Esophagus squamous epithelium (tissue), 5 donors: ENCODE data around the gene ACAP3. TPM values are rescaled to one million over a fixed set of nuclear protein-coding genes. Genes with fewer than 3 reads are reported as not detected.
A peak's percentile ranks its signal among the peaks of the same experiment; 100 is the strongest.
"Not testable (repeated sequence)": the region's sequence is repeated elsewhere in the genome, so short reads cannot be mapped to it uniquely, and the experiment has no call there.

ENCODE experiments used
- DNase-seq: peaks from one replicate; lab custom pipeline; 2025; lab: John Stamatoyannopoulos, UW
- H3K27ac ChIP-seq, 4 donors: fragments of 200-600 bp; sonication (generic); one replicate each; pipeline ENCODE4 v1.5.1; 2016 to 2019; ENCODE audit warnings: mild to moderate bottlenecking in 1 of 4
- H3K27me3 ChIP-seq, 4 donors: fragments of 200-600 bp; sonication (generic); 1 replicate in 3 of 4; 2 replicates in 1 of 4; pipeline versions ENCODE4 v1.5.1 to v1.6.0; 2017 to 2021; ENCODE audit warnings: antibody characterized with exemption in 1 of 4
- H3K36me3 ChIP-seq, 3 donors: fragments of 200-600 bp; sonication (generic); one replicate each; pipeline ENCODE4 v1.5.1; 2016 to 2019
- H3K4me1 ChIP-seq, 3 donors: fragments of 200-600 bp; sonication (generic); one replicate each; pipeline ENCODE4 v1.5.1; 2017 to 2019
- H3K4me3 ChIP-seq, 4 donors: fragments of 200-600 bp; sonication (generic); 1 replicate in 3 of 4; 2 replicates in 1 of 4; pipeline ENCODE4 v1.5.1; 2016 to 2019; ENCODE audit warnings: mild to moderate bottlenecking in 2 of 4, moderate library complexity in 1 of 4
- H3K9me3 ChIP-seq, 3 donors: fragments of 200-600 bp; sonication (generic); one replicate each; pipeline ENCODE4 v1.5.1; 2016 to 2019
- CTCF ChIP-seq, 6 experiments: fragments of 450-650 bp in 4 of 6; fragments of 200-600 bp in 2 of 6; sonication (generic) in 2 of 6; IDR thresholded peaks; one replicate each; pipeline ENCODE4 v1.5.1; 2016 to 2019; ENCODE audit warnings: antibody characterized with exemption in 6 of 6, mild to moderate bottlenecking in 4 of 6, moderate library complexity in 4 of 6
- POLR2A ChIP-seq, 4 donors: fragments of 450-650 bp; IDR thresholded peaks; one replicate each; pipeline ENCODE4 v1.6.1; 2017; ENCODE audit warnings: antibody characterized with exemption in 4 of 4, mild to moderate bottlenecking in 4 of 4, moderate library complexity in 3 of 4
- WGBS, 2 donors: methylation state at CpG; one replicate each; pipeline ENCODE4 v1.1.5; 2018; 5-methylcytosine and 5-hydroxymethylcytosine counted together
- intact Hi-C: fragments of 100-400 bp; cut with DNase I; formaldehyde crosslinking; loops from one replicate; pipeline ENCODE4 v1.15.0; 2022
- total RNA-seq, 4 donors: library from RNA; depleted of rRNA; stranded (reverse); fragments of >200 nt; gene quantifications; one replicate each; pipeline ENCODE4 v1.1.0, GENCODE V29; 2016
- donor health status: DM: yes; HTN: yes; CAD: no.

Gene ACAP3
- total RNA-seq, 4 donors from 2014 or later, result 36.4 to 66.7 (median 56.9) TPM

DNA sequence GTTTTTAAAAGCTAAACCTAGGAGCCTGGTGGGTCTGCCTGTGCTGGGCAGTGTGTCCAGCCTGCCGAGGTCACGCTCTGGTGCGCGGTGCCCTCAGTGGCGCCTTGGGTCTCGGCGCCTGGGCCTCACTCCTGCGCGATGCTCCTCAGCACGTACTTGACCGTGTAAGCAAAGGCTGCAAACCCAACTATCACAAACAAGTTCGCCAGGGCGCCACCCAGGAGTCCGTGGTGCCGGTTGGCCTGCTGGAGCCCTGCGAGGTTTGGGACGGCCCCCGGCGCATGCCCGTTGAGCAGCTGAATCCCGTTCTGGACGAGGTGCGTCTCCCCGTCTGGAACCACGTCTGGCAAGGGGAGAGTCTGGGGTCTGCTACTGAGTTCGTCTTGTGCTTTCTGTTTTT lies 52.7 kb downstream of the ACAP3 start:
- DNase-seq, result no peak
- TF ChIP-seq CTCF (IDR thresholded peaks at IDR 0.05), result no peak
- TF ChIP-seq POLR2A (IDR thresholded peaks at IDR 0.05), result no peak
- H3K27ac ChIP-seq, result no peak overlapping the region
- WGBS, 2 donors, result 90 to 92% methylated on average over 5 to 9 of the region's 26 CpGs
- peaks cover 6 to 90% (median 19%) of the 10 kb centered on the region in 3 donors for H3K36me3 ChIP-seq
- H3K4me1 ChIP-seq, result peaks cover 13 to 36% (median 15%) of the 10 kb centered on the region in 3 donors
- no peak overlapping the region for H3K4me3 ChIP-seq
- H3K27me3 ChIP-seq, result no peaks in the 10 kb centered on the region
- intact Hi-C loops, result no loop called here
- no peaks in the 10 kb centered on the region for H3K9me3 ChIP-seq

DNA sequence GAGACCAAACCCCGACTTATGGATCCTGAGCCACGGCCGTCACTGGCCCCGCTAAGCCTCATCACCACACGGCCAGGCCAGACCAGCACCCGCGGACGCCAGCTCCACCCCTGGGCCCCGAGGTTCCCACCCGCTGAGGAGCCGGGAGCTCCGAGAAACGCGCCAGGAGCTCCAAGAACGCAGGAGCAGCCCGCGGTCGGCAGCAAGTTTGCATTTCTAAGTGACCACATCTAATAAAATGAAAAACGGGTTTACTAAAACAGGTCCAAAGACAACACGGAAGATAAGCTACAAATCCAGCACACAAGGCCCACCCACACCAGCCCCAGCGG lies 53.1 kb downstream of the ACAP3 start:
- no peak for DNase-seq
- H3K27me3 ChIP-seq, result no peaks in the 10 kb centered on the region
- intact Hi-C loops, result no loop called here
- peaks cover 6 to 85% (median 19%) of the 10 kb centered on the region in 3 donors for H3K36me3 ChIP-seq
- H3K27ac ChIP-seq, result no peak overlapping the region
- H3K4me1 ChIP-seq, result peaks cover 13 to 32% (median 15%) of the 10 kb centered on the region in 3 donors
- H3K9me3 ChIP-seq, result no peaks in the 10 kb centered on the region
- 81 to 82% methylated on average over 4 to 6 of the region's 21 CpGs for WGBS, 2 donors
- TF ChIP-seq POLR2A (IDR thresholded peaks at IDR 0.05) (no peak), CTCF (IDR thresholded peaks at IDR 0.05) (no peak)
- H3K4me3 ChIP-seq, result no peak overlapping the region

GRCh38 chr1:1253972-1254666 lies 53.6 kb downstream of the ACAP3 start:
- Histone ChIP-seq H3K4me1 (peaks cover 13 to 27% (median 15%) of the 10 kb centered on the region in 3 donors), H3K4me3 (no peak overlapping the region), H3K27me3 (no peaks in the 10 kb centered on the region), H3K27ac (no peak overlapping the region), H3K9me3 (no peaks in the 10 kb centered on the region), H3K36me3 (peaks cover 5 to 80% (median 19%) of the 10 kb centered on the region in 3 donors)
- intact Hi-C loops, result no loop called here
- TF ChIP-seq POLR2A (IDR thresholded peaks at IDR 0.05) (no peak), CTCF (IDR thresholded peaks at IDR 0.05) (no peak)
- WGBS, 2 donors, result 92 to 97% methylated on average over 27 to 36 of the region's 50 CpGs
- no peak for DNase-seq

DNA sequence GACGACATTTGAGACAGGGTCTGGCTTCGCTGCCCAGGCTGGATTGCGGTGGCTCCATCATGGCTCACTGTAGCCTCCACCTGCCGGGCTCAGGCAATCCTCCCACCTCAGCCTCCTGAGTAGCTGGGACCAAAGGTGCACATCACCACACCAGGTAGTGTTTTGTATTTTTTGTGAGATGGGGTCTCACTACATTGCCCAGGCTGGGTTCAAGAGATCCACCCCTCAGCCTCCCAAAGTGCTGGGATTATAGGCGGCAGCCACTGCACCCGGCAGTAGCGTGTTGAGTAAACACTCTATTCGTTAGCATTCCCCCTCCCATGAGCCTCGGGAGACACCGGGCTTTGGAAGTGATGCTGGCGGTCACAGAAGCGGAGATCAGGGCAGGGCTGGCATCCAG lies 54.4 kb downstream of the ACAP3 start:
- DNase-seq, result no peak
- Histone ChIP-seq H3K36me3 (peaks cover 0 to 72% (median 19%) of the 10 kb centered on the region in 3 donors), H3K9me3 (no peaks in the 10 kb centered on the region), H3K27me3 (no peaks in the 10 kb centered on the region), H3K27ac (no peak overlapping the region), H3K4me3 (no peak overlapping the region), H3K4me1 (peaks cover 6 to 19% (median 8%) of the 10 kb centered on the region in 3 donors)
- WGBS, 2 donors, result 84 to 87% methylated on average over 6 to 11 of the region's 12 CpGs
- TF ChIP-seq POLR2A (IDR thresholded peaks at IDR 0.05) (no peak), CTCF (IDR thresholded peaks at IDR 0.05) (no peak)
- intact Hi-C loops, result no loop called here

DNA sequence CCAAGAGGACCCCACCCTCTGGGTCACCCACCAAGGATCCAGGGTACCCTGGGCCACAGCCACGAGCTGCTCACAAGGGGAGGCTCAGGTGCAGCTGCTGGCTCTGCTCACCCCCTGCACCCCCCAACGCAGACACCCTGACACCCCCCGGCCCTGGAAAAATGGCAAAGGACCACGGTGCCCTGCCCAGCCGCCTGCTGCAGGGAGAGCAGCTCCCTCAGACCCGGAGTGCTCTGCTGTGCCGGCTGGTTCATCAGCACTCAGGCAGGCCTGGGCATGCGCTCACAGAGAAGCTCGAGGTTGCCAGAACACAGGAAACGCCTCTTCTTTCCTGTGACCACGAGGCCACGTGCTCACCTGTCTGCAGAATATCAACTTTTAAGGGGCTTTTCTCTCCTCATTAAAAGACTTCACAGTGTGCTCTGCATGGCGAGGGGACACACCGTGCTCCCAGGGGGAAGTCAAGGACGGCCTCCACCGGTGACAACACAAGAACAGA lies 56.9 kb downstream of the ACAP3 start:
- H3K27me3 ChIP-seq, result peaks cover 0 to 25% (median 7%) of the 10 kb centered on the region in 4 donors
- peak overlapping the region in 2 of 4 donors; percentile 27 to 34 for H3K27ac ChIP-seq
- H3K4me3 ChIP-seq, result no peak overlapping the region
- H3K9me3 ChIP-seq, result no peaks in the 10 kb centered on the region
- H3K4me1 ChIP-seq, result peaks cover 8 to 29% (median 12%) of the 10 kb centered on the region in 3 donors
- no peak for DNase-seq
- peaks cover 0 to 47% (median 16%) of the 10 kb centered on the region in 3 donors for H3K36me3 ChIP-seq
- intact Hi-C loops, result no loop called here
- WGBS, 2 donors, result 25 to 60% methylated on average over 4 to 12 of the region's 16 CpGs
- no peak for TF ChIP-seq CTCF (IDR thresholded peaks at IDR 0.05)
- no peak for TF ChIP-seq POLR2A (IDR thresholded peaks at IDR 0.05)

DNA sequence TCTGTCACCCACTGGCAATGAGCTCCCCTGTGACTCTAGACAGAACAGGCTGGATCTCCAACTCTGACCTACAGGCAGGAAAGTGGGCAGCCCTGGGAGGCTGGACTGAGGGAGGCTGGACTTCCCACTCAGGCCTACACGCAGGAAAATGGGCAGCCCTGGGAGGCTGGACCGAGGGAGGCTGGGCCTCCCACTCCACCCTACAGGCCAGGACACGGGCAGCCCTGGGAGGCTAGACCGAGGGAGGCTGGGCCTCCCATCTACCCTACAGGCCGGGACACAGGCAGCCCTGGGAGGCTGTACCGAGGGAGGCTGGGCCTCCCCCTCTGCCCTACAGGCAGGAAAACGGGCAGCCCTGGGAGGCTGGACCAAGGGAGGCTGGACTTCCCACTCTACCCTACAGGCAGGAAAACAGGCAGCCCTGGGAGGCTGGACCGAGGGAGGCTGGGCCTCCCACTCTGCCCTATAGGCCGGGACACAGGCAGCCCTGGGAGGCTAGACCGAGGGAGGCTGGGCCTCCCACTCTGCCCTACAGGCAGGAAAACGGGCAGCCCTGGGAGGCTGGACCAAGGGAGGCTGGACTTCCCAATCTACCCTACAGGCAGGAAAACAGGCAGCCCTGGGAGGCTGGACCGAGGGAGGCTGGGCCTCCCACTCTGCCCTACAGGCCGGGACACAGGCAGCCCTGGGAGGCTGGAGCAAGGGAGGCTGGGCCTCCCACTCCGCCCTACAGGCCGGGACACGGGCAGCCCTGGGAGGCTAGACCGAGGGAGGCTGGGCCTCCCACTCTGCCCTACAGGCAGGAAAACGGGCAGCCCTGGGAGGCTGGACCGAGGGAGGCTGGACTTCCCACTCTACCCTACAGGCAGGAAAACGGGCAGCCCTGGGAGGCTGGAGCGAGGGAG lies 59.5 kb downstream of the ACAP3 start:
- DNase-seq, result not testable (repeated sequence)
- 85% methylated on average over 4 of the region's 21 CpGs; no CpG with 5 or more reads in 1 of the 2 donors for WGBS, 2 donors

More for the DNA sequence above, 59.5 kb downstream of the ACAP3 start:
- H3K27ac ChIP-seq, H3K4me3 ChIP-seq, H3K9me3 ChIP-seq: not testable (repeated sequence)
- H3K4me1 ChIP-seq, result peaks cover 8 to 31% (median 12%) of the 10 kb centered on the region in 3 donors
- H3K27me3 ChIP-seq, result peaks cover 0 to 41% (median 11%) of the 10 kb centered on the region in 4 donors
- peaks cover 0 to 21% (median 0%) of the 10 kb centered on the region in 3 donors for H3K36me3 ChIP-seq
- intact Hi-C loops, result loop anchor here (10.0 kb wide), 1 partner anchor 123 kb away; no protein-coding TSS in a partner anchor
